ENCODE measurements around the gene TMEM38A.

GRCh38 chr19:16673231-16673630 lies 12.3 kb downstream of the TMEM38A start:
- TF ChIP-seq CTCF (IDR thresholded peaks at IDR 0.05) (no peak), POLR2A (IDR thresholded peaks at IDR 0.05) (no peak), EP300 (IDR thresholded peaks at IDR 0.05) (no peak)
